Kidney (tissue), 14 donors: Measurements from ENCODE around the gene TMSB4X. TPM values are rescaled to one million over a fixed set of nuclear protein-coding genes. Genes with fewer than 3 reads are reported as not detected.

Experiments
- DNase-seq, 5 donors: peaks; one replicate each; pipeline ENCODE4 v3.0.0-alpha.2; 2013 to 2020
- FAIRE-seq: peaks from 2 replicates; lab custom pipeline; 2012; peaks lifted over from hg19 to GRCh38; lab: Jason Lieb, UNC
- H3K27ac ChIP-seq, 2 donors: one replicate each; pipeline ENCODE4 v1.7.0; 2013; ENCODE audit warnings: low read depth in 2 of 2, low read length in 2 of 2, inconsistent platforms in 1 of 2
- H3K27me3 ChIP-seq: one replicate; pipeline ENCODE4 v1.7.1; 2013; ENCODE audit warnings: low read length, inconsistent platforms; ENCODE audit not compliant: control insufficient read depth, insufficient read depth
- H3K36me3 ChIP-seq, 3 donors: one replicate each; pipeline versions ENCODE4 v1.7.0 to v1.7.1; 2013; ENCODE audit warnings: low read length in 3 of 3, control low read depth in 1 of 3, inconsistent platforms in 1 of 3; ENCODE audit not compliant: insufficient read depth in 3 of 3, control insufficient read depth in 2 of 3
- H3K4me1 ChIP-seq, 3 donors: one replicate each; pipeline versions ENCODE4 v1.7.0 to v1.7.1; 2013; ENCODE audit warnings: low read length in 3 of 3, inconsistent platforms in 1 of 3, low read depth in 1 of 3; ENCODE audit not compliant: control insufficient read depth in 2 of 3, insufficient read depth in 2 of 3
- H3K4me3 ChIP-seq, 3 donors: one replicate each; pipeline versions ENCODE4 v1.7.0 to v1.8.1; 2013; ENCODE audit warnings: low read length in 3 of 3, control low read depth in 1 of 3, inconsistent platforms in 1 of 3
- H3K9ac ChIP-seq, 3 donors: one replicate each; pipeline versions ENCODE4 v1.7.0 to v1.7.1; 2013; ENCODE audit warnings: low read length in 3 of 3, control low read depth in 1 of 3, inconsistent platforms in 1 of 3
- H3K9me3 ChIP-seq, 3 donors: one replicate each; pipeline versions ENCODE4 v1.7.0 to v1.7.1; 2013; ENCODE audit warnings: low read length in 3 of 3, control low read depth in 1 of 3, inconsistent platforms in 1 of 3; ENCODE audit not compliant: control insufficient read depth in 2 of 3, insufficient read depth in 1 of 3
- intact Hi-C: fragments of 100-400 bp; cut with DNase I; formaldehyde crosslinking; loops from one replicate; pipeline ENCODE4 v1.11.1; 2022
- polyA plus RNA-seq: library from polyadenylated mRNA; stranded (reverse); fragments of 350-450 nt; fragmentation: Illumina TruSeq; extraction: RNeasy Lipid Tissue Mini Kit (QIAGEN cat#74804); gene quantifications from one replicate; pipeline ENCODE4 v1.2.3, GENCODE V29; 2014; ENCODE audit warnings: low read depth, low replicate concordance; ENCODE audit not compliant: insufficient read depth
- total RNA-seq: library from RNA; stranded (reverse); fragmentation: NEBNext Ultra II Directional; extraction: Animal tissue kit (Norgen Biotek cat#: 25700); gene quantifications from one replicate; pipeline ENCODE4 v1.2.1, GENCODE V29; 2021
- TF ChIP-seq, protein P1 (sequence below): IDR thresholded peaks from 3 replicates; pipeline ENCODE4 v1.5.1; 2012; ENCODE audit warnings: mild to moderate bottlenecking, moderate library complexity, borderline replicate concordance; ENCODE audit not compliant: insufficient read depth; ENCODE audit errors: extremely low read depth
- donor health status: control.
- donor health status: control.
- donor health status: control.
- donor health status: control.
- donor health status: control.
- donor health status: DM: yes; HTN: yes; CAD: no.
- donor health status: Normal renal cell carcinoma (clear cell type).

Gene TMSB4X
- total and polyA plus RNA-seq, 2 donors from 2014 or later, result 2,421 to 3,432 TPM

GRCh38 chrX:12947545-12948235 lies 27.2 kb upstream of the TMSB4X start:
- Histone ChIP-seq H3K27ac (no peak overlapping the region), H3K9me3 (no peaks in the 10 kb centered on the region), H3K9ac (no peak overlapping the region), H3K36me3 (no peaks in the 10 kb centered on the region), H3K27me3 (no peaks in the 10 kb centered on the region), H3K4me1 (peaks cover 2 to 12% (median 10%) of the 10 kb centered on the region in 3 donors), H3K4me3 (no peak overlapping the region)
- TF ChIP-seq, protein P1, sequence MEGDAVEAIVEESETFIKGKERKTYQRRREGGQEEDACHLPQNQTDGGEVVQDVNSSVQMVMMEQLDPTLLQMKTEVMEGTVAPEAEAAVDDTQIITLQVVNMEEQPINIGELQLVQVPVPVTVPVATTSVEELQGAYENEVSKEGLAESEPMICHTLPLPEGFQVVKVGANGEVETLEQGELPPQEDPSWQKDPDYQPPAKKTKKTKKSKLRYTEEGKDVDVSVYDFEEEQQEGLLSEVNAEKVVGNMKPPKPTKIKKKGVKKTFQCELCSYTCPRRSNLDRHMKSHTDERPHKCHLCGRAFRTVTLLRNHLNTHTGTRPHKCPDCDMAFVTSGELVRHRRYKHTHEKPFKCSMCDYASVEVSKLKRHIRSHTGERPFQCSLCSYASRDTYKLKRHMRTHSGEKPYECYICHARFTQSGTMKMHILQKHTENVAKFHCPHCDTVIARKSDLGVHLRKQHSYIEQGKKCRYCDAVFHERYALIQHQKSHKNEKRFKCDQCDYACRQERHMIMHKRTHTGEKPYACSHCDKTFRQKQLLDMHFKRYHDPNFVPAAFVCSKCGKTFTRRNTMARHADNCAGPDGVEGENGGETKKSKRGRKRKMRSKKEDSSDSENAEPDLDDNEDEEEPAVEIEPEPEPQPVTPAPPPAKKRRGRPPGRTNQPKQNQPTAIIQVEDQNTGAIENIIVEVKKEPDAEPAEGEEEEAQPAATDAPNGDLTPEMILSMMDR, result no peak
- intact Hi-C loops, result no loop called here
- FAIRE-seq (no peak), DNase-seq (no peak)

DNA sequence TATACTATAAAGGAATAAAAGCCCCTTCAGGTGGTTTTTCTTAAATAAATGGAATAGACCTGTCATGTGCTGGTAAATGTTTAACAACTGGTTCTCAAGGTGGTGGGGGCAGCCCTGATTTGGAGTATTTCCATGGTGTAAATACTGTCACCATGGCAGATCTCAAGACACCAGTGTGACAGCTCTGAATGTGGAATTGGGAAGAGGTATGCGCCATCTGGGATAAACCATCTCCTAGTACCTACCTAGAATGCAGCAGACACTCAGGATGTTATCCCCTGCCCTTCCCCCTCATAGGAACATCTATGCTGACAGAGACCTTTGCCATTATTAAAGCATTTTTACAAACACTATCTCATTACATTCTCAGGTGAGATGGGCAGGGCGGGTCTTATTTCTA lies 26.4 kb upstream of the TMSB4X start:
- H3K4me1 ChIP-seq, result peaks cover 2 to 12% (median 10%) of the 10 kb centered on the region in 3 donors
- DNase-seq, result no peak
- no peak overlapping the region for H3K27ac ChIP-seq
- no peak for FAIRE-seq
- H3K4me3 ChIP-seq, result no peak overlapping the region
- no peaks in the 10 kb centered on the region for H3K36me3 ChIP-seq
- TF ChIP-seq, protein P1, result no peak
- intact Hi-C loops, result no loop called here
- no peaks in the 10 kb centered on the region for H3K27me3 ChIP-seq
- no peak overlapping the region for H3K9ac ChIP-seq
- H3K9me3 ChIP-seq, result no peaks in the 10 kb centered on the region

DNA sequence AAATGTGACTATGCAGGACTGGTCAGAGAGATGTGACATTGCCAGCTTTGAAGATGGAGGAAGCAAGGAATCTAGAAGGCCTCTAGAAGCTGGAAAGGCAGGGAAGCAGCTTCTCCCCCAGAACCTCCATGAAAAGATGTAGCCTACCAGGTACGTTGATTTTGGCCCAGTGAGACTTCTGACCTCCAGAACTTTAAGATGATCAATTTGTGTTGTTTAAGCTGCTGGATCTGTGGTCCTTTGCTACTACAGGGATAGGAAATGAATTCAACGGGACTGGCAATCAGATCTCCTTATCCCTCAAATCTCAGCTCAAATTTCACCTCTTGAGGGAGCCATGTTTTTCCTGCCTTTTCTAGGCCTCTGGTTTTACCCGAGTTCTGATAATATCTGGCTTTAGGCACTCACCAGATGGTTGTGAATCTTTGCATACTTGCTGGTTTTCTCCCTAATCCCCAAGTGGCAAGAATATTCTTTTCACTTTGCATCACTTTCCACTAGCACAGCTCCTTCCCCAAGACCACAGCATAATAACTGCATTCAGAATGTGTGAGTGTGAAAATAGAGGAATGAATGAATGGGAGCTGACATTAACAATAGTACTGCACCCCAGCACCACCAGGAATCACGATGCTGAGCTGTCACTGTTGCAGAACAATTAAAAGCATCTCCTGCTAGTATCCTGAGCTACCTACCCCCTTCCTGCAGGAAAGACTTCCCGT lies 25.5 kb upstream of the TMSB4X start:
- FAIRE-seq (no peak), DNase-seq (no peak)
- Histone ChIP-seq H3K4me1 (peaks cover 2 to 12% (median 10%) of the 10 kb centered on the region in 3 donors), H3K27ac (peak overlapping the region; percentile 32 to 59), H3K36me3 (no peaks in the 10 kb centered on the region), H3K9me3 (no peaks in the 10 kb centered on the region), H3K9ac (no peak overlapping the region), H3K27me3 (no peaks in the 10 kb centered on the region), H3K4me3 (peak overlapping the region in 1 of 3 donors; percentile 28)
- intact Hi-C loops, result no loop called here
- TF ChIP-seq, protein P1, result no peak
